ENCODE measurements around the gene TPSD1.
"Not testable (repeated sequence)": the region's sequence is repeated elsewhere in the genome, so short reads cannot be mapped to it uniquely, and the experiment has no call there.

The TPSD1 gene

DNA sequence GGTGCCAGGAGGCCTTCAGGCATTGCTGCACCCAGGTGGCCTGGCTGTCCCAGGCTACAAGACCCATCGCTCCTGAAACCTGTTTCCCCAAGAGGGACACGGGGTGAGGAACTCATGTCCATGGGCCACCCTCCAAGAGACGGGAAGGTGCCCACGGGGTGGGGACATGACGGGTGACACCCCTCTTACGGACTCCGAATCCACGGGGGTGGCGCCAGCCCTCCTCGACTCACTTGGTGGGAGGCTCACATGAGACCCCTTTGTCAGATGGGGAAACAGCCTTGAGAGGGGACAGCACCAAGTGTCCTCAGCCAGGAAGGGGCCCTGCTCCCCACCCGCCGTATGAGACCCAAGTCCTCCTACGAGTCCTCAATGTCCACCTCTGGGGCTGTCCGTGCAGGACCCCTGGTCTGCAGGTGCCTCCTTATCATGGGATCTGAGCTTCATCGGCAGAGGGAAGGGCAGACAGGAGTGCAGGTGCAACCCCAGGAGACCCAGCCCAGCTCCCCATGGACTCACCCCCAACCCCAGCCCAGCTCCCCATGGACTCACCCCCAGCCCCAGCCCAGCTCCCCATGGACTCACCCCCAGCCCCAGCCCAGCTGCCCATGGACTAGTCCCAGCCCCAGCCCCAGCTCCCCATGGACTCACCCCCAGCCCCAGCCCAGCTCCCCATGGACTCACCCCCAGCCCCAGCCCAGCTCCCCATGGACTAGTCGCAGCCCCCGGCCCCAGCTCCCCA, 25.2 kb upstream of the TPSD1 start:
- not testable (repeated sequence) for H3K4me3 ChIP-seq (ENCODE audit: low read length); H3K9me3 ChIP-seq (ENCODE audit: control insufficient read depth, insufficient read depth, low read length); H3K36me3 ChIP-seq (ENCODE audit: control insufficient read depth, low read length); H3K9me2 ChIP-seq (replicated peaks; ENCODE audit: control insufficient read depth, low read length); H3K79me2 ChIP-seq (ENCODE audit: control insufficient read depth, low read length); H3K27me3 ChIP-seq (ENCODE audit: control insufficient read depth, low read length); H3K4me1 ChIP-seq (ENCODE audit: control insufficient read depth, low read length); H4K20me1 ChIP-seq (ENCODE audit: control insufficient read depth, insufficient read depth, low read depth, low read length); H3F3A ChIP-seq (ENCODE audit: control insufficient read depth, insufficient read depth); H3K27ac ChIP-seq (ENCODE audit: low read depth, low read length); H3K4me2 ChIP-seq (ENCODE audit: low read length)

DNA sequence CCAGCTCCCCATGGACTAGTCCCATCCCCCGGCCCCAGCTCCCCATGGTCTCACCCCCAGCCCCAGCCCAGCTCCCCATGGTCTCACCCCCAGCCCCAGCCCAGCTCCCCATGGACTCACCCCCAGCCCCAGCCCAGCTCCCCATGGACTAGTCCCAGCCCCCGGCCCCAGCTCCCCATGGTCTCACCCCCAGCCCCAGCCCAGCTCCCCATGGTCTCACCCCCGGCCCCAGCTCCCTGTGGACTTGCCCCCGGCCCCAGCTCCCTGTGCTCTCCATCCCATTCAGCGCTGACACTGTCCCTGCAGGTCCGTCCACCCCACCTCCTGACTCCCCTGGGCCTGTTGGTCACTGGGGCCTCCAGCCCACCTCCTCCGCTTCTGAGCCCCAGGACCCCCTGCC, 24.6 kb upstream of the TPSD1 start:
- not testable (repeated sequence) for H3K4me3 ChIP-seq (ENCODE audit: low read length); H3K4me2 ChIP-seq (ENCODE audit: low read length); H4K20me1 ChIP-seq (ENCODE audit: control insufficient read depth, insufficient read depth, low read depth, low read length); H3K4me1 ChIP-seq (ENCODE audit: control insufficient read depth, low read length); H3K27me3 ChIP-seq (ENCODE audit: control insufficient read depth, low read length); H3K9me3 ChIP-seq (ENCODE audit: control insufficient read depth, insufficient read depth, low read length); H3F3A ChIP-seq (ENCODE audit: control insufficient read depth, insufficient read depth); H3K9me2 ChIP-seq (replicated peaks; ENCODE audit: control insufficient read depth, low read length); H3K27ac ChIP-seq (ENCODE audit: low read depth, low read length); H3K79me2 ChIP-seq (ENCODE audit: control insufficient read depth, low read length); H3K36me3 ChIP-seq (ENCODE audit: control insufficient read depth, low read length)

DNA sequence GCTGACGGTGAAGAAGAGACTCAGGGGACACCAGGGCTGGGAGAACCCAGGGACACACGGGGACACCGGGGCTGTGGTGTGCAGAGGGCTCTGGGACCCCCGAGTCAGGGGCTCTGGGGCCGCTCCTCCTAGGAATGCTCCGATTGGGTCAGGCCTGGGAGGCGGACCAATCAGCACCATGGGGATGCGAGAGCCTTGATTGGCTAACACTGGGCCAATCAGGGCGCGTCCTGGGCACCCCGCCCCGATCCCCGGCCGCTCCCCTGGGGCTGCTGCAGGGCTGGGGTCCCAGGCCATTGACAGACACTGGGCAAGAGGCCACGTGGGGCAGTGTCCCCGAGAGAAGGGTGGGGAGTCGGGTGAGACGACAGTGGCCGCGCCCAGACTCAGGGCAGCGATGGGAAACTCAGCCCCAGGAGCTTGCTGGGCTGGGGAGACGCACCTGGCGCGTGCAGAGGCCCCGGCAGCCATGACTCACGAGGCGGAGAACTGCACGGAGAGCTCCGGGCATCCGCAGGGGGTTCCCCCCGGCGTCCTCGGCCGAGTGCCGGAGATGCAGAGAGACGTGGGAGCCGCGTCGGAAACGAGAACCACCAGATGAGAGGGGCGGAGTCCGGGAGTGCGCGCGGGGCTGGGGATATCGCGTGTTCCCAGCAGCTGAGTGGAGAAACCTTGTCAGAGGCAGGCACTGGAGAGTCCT, 23.7 kb upstream of the TPSD1 start:
- not testable (repeated sequence) for H3K4me3 ChIP-seq (ENCODE audit: low read length); H3K27ac ChIP-seq (ENCODE audit: low read depth, low read length); H4K20me1 ChIP-seq (ENCODE audit: control insufficient read depth, insufficient read depth, low read depth, low read length); H3F3A ChIP-seq (ENCODE audit: control insufficient read depth, insufficient read depth); H3K36me3 ChIP-seq (ENCODE audit: control insufficient read depth, low read length); H3K79me2 ChIP-seq (ENCODE audit: control insufficient read depth, low read length); H3K9me3 ChIP-seq (ENCODE audit: control insufficient read depth, insufficient read depth, low read length); H3K27me3 ChIP-seq (ENCODE audit: control insufficient read depth, low read length); H3K4me1 ChIP-seq (ENCODE audit: control insufficient read depth, low read length); H3K4me2 ChIP-seq (ENCODE audit: low read length); H3K9me2 ChIP-seq (replicated peaks; ENCODE audit: control insufficient read depth, low read length)

DNA sequence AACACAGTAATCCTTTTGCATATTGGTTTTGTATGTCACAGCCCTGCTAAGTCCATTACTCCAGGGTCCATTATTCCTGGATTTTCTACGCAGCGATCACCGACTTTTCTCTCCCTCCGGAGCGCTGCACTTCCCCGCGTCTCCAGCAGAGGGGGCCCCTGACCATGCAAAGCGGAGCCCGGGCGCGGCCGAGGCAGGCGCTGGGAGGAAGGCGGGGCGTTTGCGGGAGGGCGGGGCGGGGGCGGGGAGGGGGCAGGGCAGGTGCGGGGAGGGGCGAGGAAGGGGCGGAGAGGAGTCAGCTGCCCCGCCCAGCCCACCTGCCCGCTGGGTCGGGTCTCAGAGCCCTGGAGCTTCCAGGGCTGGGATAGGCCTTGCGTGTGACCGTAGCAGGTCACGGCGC, 19.2 kb upstream of the TPSD1 start:
- not testable (repeated sequence) for H3K9me3 ChIP-seq (ENCODE audit: control insufficient read depth, insufficient read depth, low read length); H3F3A ChIP-seq (ENCODE audit: control insufficient read depth, insufficient read depth); H3K4me3 ChIP-seq (ENCODE audit: low read length); H3K9me2 ChIP-seq (replicated peaks; ENCODE audit: control insufficient read depth, low read length); H3K4me2 ChIP-seq (ENCODE audit: low read length); H3K27me3 ChIP-seq (ENCODE audit: control insufficient read depth, low read length); H3K36me3 ChIP-seq (ENCODE audit: control insufficient read depth, low read length); H4K20me1 ChIP-seq (ENCODE audit: control insufficient read depth, insufficient read depth, low read depth, low read length); H3K79me2 ChIP-seq (ENCODE audit: control insufficient read depth, low read length); H3K4me1 ChIP-seq (ENCODE audit: control insufficient read depth, low read length); H3K27ac ChIP-seq (ENCODE audit: low read depth, low read length)

DNA sequence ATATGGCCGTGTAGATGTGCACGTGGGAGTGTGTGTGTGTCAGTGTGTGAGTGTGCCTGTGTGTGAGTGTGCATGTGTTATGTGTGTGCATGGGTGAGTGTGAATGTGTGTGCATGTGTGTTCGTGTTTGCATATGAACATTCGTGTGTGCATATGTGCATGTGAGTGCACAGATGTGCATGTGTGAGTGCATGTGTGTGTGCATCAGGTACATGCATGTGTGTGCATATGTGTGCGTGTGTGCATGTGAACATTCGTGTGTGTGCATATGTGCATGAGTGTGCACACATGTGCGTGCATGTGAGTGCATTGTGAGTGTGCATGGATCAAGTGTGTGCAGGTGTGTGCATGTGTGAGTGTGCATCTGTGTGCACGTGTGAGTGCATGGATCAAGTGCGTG, 17.9 kb upstream of the TPSD1 start:
- Histone ChIP-seq H3K4me1 (ENCODE audit: control insufficient read depth, low read length) (no peaks in the 10 kb centered on the region), H3K9me2 (replicated peaks; ENCODE audit: control insufficient read depth, low read length) (no peaks in the 10 kb centered on the region), H3K36me3 (ENCODE audit: control insufficient read depth, low read length) (no peaks in the 10 kb centered on the region), H4K20me1 (ENCODE audit: control insufficient read depth, insufficient read depth, low read depth, low read length) (no peaks in the 10 kb centered on the region), H3K4me2 (ENCODE audit: low read length) (no peak overlapping the region), H3K9me3 (ENCODE audit: control insufficient read depth, insufficient read depth, low read length) (no peaks in the 10 kb centered on the region), H3K4me3 (ENCODE audit: low read length) (no peak overlapping the region), H3F3A (ENCODE audit: control insufficient read depth, insufficient read depth) (no peaks in the 10 kb centered on the region), H3K79me2 (ENCODE audit: control insufficient read depth, low read length) (no peaks in the 10 kb centered on the region), H3K27me3 (ENCODE audit: control insufficient read depth, low read length) (no peaks in the 10 kb centered on the region), H3K27ac (ENCODE audit: low read depth, low read length) (no peak overlapping the region)
- TF ChIP-seq, protein P1, sequence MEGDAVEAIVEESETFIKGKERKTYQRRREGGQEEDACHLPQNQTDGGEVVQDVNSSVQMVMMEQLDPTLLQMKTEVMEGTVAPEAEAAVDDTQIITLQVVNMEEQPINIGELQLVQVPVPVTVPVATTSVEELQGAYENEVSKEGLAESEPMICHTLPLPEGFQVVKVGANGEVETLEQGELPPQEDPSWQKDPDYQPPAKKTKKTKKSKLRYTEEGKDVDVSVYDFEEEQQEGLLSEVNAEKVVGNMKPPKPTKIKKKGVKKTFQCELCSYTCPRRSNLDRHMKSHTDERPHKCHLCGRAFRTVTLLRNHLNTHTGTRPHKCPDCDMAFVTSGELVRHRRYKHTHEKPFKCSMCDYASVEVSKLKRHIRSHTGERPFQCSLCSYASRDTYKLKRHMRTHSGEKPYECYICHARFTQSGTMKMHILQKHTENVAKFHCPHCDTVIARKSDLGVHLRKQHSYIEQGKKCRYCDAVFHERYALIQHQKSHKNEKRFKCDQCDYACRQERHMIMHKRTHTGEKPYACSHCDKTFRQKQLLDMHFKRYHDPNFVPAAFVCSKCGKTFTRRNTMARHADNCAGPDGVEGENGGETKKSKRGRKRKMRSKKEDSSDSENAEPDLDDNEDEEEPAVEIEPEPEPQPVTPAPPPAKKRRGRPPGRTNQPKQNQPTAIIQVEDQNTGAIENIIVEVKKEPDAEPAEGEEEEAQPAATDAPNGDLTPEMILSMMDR (IDR thresholded peaks at IDR 0.05; ENCODE audit: low read depth, low read length, poor library complexity, severe bottlenecking), result no peak
- no peak for TF ChIP-seq EZH2phosphoT487 (IDR thresholded peaks at IDR 0.05; ENCODE audit: borderline replicate concordance, low read length)

DNA sequence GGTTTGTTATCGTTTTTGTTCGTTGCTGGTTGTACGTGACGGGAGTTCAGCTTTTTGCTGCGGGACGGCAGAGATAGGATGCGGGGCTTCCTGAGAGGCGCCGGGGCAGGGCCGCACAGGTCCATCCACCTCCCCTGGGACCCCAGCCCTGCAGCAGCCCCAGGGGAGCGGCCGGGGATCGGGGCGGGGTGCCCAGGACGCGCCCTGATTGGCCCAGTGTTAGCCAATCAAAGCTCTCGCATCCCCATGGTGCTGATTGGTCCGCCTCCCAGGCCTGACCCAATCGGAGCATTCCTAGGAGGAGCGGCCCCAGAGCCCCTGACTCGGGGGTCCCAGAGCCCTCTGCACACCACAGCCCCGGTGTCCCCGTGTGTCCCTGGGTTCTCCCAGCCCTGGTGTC, 17.0 kb upstream of the TPSD1 start:
- H3F3A ChIP-seq (ENCODE audit: control insufficient read depth, insufficient read depth); H3K79me2 ChIP-seq (ENCODE audit: control insufficient read depth, low read length); H4K20me1 ChIP-seq (ENCODE audit: control insufficient read depth, insufficient read depth, low read depth, low read length); H3K4me3 ChIP-seq (ENCODE audit: low read length); H3K27me3 ChIP-seq (ENCODE audit: control insufficient read depth, low read length); H3K9me3 ChIP-seq (ENCODE audit: control insufficient read depth, insufficient read depth, low read length); H3K36me3 ChIP-seq (ENCODE audit: control insufficient read depth, low read length); H3K4me2 ChIP-seq (ENCODE audit: low read length); H3K4me1 ChIP-seq (ENCODE audit: control insufficient read depth, low read length); H3K9me2 ChIP-seq (replicated peaks; ENCODE audit: control insufficient read depth, low read length); H3K27ac ChIP-seq (ENCODE audit: low read depth, low read length): not testable (repeated sequence)

DNA sequence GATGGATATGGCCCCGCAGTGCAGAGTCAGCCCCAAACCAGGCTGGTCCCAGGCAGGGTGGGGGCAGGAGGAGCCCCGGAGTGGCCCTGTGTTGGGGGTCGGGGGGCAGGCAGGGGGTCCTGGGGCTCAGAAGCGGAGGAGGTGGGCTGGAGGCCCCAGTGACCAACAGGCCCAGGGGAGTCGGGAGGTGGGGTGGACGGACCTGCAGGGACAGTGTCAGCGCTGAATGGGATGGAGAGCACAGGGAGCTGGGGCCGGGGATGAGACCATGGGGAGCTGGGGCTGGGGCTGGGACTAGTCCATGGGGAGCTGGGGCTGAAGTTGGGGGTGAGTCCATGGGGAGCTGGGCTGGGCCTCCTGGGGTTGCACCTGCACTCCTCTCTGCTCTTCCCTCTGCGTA, 16.3 kb upstream of the TPSD1 start:
- H3K9me3 ChIP-seq (ENCODE audit: control insufficient read depth, insufficient read depth, low read length); H3K36me3 ChIP-seq (ENCODE audit: control insufficient read depth, low read length); H3K4me1 ChIP-seq (ENCODE audit: control insufficient read depth, low read length); H3K27me3 ChIP-seq (ENCODE audit: control insufficient read depth, low read length); H4K20me1 ChIP-seq (ENCODE audit: control insufficient read depth, insufficient read depth, low read depth, low read length); H3K4me3 ChIP-seq (ENCODE audit: low read length); H3K9me2 ChIP-seq (replicated peaks; ENCODE audit: control insufficient read depth, low read length); H3K27ac ChIP-seq (ENCODE audit: low read depth, low read length); H3K4me2 ChIP-seq (ENCODE audit: low read length); H3K79me2 ChIP-seq (ENCODE audit: control insufficient read depth, low read length); H3F3A ChIP-seq (ENCODE audit: control insufficient read depth, insufficient read depth): not testable (repeated sequence)

Measured in DOHH2 (cell line).